Liver (tissue), 9 donors: ENCODE results near the gene C16orf89. TPM values are rescaled to one million over a fixed set of nuclear protein-coding genes. Genes with fewer than 3 reads are reported as not detected.

ENCODE experiments used
- DNase-seq: peaks from one replicate; pipeline ENCODE4 v3.0.0-alpha.2; 2017; ENCODE audit warnings: low spot score
- H3K27ac ChIP-seq, 2 donors: one replicate each; pipeline ENCODE4 v1.7.0; 2013; ENCODE audit warnings: inconsistent platforms in 2 of 2, low read length in 2 of 2, control low read depth in 1 of 2, low read depth in 1 of 2, mild to moderate bottlenecking in 1 of 2
- H3K27me3 ChIP-seq, 4 donors: one replicate each; pipeline versions ENCODE4 v1.6.1 to v1.7.0; 2013; ENCODE audit warnings: low read length in 3 of 4, inconsistent platforms in 1 of 4, mild to moderate bottlenecking in 1 of 4, moderate library complexity in 1 of 4; ENCODE audit not compliant: control insufficient read depth in 4 of 4, insufficient read depth in 4 of 4
- H3K36me3 ChIP-seq, 4 donors: one replicate each; pipeline versions ENCODE4 v1.6.1 to v1.7.0; 2013; ENCODE audit warnings: low read length in 3 of 4, mild to moderate bottlenecking in 3 of 4, low read depth in 1 of 4, moderate library complexity in 1 of 4; ENCODE audit not compliant: control insufficient read depth in 4 of 4, insufficient read depth in 3 of 4
- H3K4me1 ChIP-seq, 4 donors: one replicate each; pipeline versions ENCODE4 v1.6.1 to v1.7.0; 2013; ENCODE audit warnings: low read length in 3 of 4, mild to moderate bottlenecking in 3 of 4, moderate library complexity in 1 of 4; ENCODE audit not compliant: control insufficient read depth in 4 of 4, insufficient read depth in 4 of 4
- H3K4me3 ChIP-seq, 3 donors: one replicate each; pipeline versions ENCODE4 v1.6.1 to v1.7.0; 2013; ENCODE audit warnings: low read length in 3 of 3, control low read depth in 1 of 3, low read depth in 1 of 3, mild to moderate bottlenecking in 1 of 3
- H3K9ac ChIP-seq, 2 donors: one replicate each; pipeline ENCODE4 v1.7.0; 2013; ENCODE audit warnings: low read length in 2 of 2, mild to moderate bottlenecking in 2 of 2, moderate library complexity in 2 of 2, control low read depth in 1 of 2, low read depth in 1 of 2
- H3K9me3 ChIP-seq, 4 donors: one replicate each; pipeline versions ENCODE4 v1.6.1 to v1.7.0; 2013; ENCODE audit warnings: low read length in 3 of 4; ENCODE audit not compliant: control insufficient read depth in 4 of 4
- EGR1 ChIP-seq, 2 donors: IDR thresholded peaks; 2 replicates each; pipeline ENCODE4 v1.6.1; 2016 to 2018; ENCODE audit warnings: antibody characterized with exemption in 2 of 2, low read depth in 2 of 2
- FOXA1 ChIP-seq: IDR thresholded peaks from 2 replicates; pipeline ENCODE4 v1.6.1; 2016; ENCODE audit warnings: antibody characterized with exemption
- FOXA2 ChIP-seq: IDR thresholded peaks from 2 replicates; pipeline ENCODE4 v1.6.1; 2016; ENCODE audit warnings: antibody characterized with exemption
- GABPA ChIP-seq, 2 donors: IDR thresholded peaks in 1 of 2; conservative IDR thresholded peaks in 1 of 2; 2 replicates each; pipeline ENCODE4 v1.6.1; 2016; ENCODE audit warnings: antibody characterized with exemption in 2 of 2, mild to moderate bottlenecking in 1 of 2, moderate library complexity in 1 of 2
- HNF4A ChIP-seq, 2 donors: conservative IDR thresholded peaks; 2 replicates each; pipeline ENCODE4 v1.6.1; 2016; ENCODE audit warnings: antibody characterized with exemption in 2 of 2, mild to moderate bottlenecking in 2 of 2
- HNF4G ChIP-seq: IDR thresholded peaks from 2 replicates; pipeline ENCODE4 v1.6.1; 2016; ENCODE audit warnings: antibody characterized with exemption
- JUND ChIP-seq, 2 donors: IDR thresholded peaks; 2 replicates each; pipeline ENCODE4 v1.6.1; 2016; ENCODE audit warnings: antibody characterized with exemption in 2 of 2
- RAD21 ChIP-seq, 2 donors: IDR thresholded peaks; 2 replicates each; pipeline ENCODE4 v1.6.1; 2016; ENCODE audit warnings: antibody characterized with exemption in 2 of 2, mild to moderate bottlenecking in 2 of 2
- RXRA ChIP-seq, 2 donors: IDR thresholded peaks; 2 replicates each; pipeline ENCODE4 v1.6.1; 2017 to 2018; ENCODE audit warnings: antibody characterized with exemption in 2 of 2, mild to moderate bottlenecking in 1 of 2
- SP1 ChIP-seq: IDR thresholded peaks from 2 replicates; pipeline ENCODE4 v1.6.1; 2018; ENCODE audit warnings: antibody characterized with exemption, mild to moderate bottlenecking
- TAF1 ChIP-seq: conservative IDR thresholded peaks from 2 replicates; pipeline ENCODE4 v1.6.1; 2016; ENCODE audit warnings: antibody characterized with exemption, mild to moderate bottlenecking
- YY1 ChIP-seq: IDR thresholded peaks from 2 replicates; pipeline ENCODE4 v1.6.1; 2016; ENCODE audit warnings: antibody characterized with exemption, mild to moderate bottlenecking
- WGBS: extraction: QIAGEN DNeasy Blood & Tissue Kit; methylation state at CpG from one replicate; pipeline ENCODE4 v1.1.7; 2013; 5-methylcytosine and 5-hydroxymethylcytosine counted together
- polyA plus RNA-seq, 2 donors: library from polyadenylated mRNA; stranded (reverse) in 1 of 2; unstranded in 1 of 2; fragments of 200-250 nt in 1 of 2; fragments of >200 nt in 1 of 2; fragmentation: Nextera tagmentation in 1 of 2; extraction: Ambion mirVana in 1 of 2; gene quantifications; one replicate each; pipeline versions ENCODE4 v1.2.1 to v1.2.3, GENCODE V29; 2013 to 2015
- total RNA-seq, 2 donors: library from RNA; depleted of rRNA; stranded (reverse); fragments of >200 nt; gene quantifications; one replicate each; pipeline ENCODE4 v1.2.3, GENCODE V29; 2014
- TF ChIP-seq, protein P1 (sequence below): fragments of 150-350 bp; IDR thresholded peaks from 2 replicates; pipeline ENCODE4 v1.5.1; 2017; ENCODE audit warnings: improper control_type of control experiment, low read depth, low read length; ENCODE audit not compliant: missing input control
- TF ChIP-seq, protein P2 (sequence below): IDR thresholded peaks from 2 replicates; pipeline ENCODE4 v1.6.1; 2016; ENCODE audit warnings: antibody characterized with exemption, mild to moderate bottlenecking
- TF ChIP-seq, protein P3 (sequence below): IDR thresholded peaks from 2 replicates; pipeline ENCODE4 v1.6.1; 2016; ENCODE audit warnings: antibody characterized with exemption
- TF ChIP-seq, protein P4 (sequence below): IDR thresholded peaks from 2 replicates; pipeline ENCODE4 v1.6.1; 2016; ENCODE audit warnings: antibody characterized with exemption
- donor health status: healthy.
- donor health status: healthy.
- donor health status: healthy.
- donor health status: healthy.
- donor health status: healthy.

Gene C16orf89
- total and polyA plus RNA-seq, 4 donors, result 0.25 to 0.61 TPM; not detected in 2

DNA sequence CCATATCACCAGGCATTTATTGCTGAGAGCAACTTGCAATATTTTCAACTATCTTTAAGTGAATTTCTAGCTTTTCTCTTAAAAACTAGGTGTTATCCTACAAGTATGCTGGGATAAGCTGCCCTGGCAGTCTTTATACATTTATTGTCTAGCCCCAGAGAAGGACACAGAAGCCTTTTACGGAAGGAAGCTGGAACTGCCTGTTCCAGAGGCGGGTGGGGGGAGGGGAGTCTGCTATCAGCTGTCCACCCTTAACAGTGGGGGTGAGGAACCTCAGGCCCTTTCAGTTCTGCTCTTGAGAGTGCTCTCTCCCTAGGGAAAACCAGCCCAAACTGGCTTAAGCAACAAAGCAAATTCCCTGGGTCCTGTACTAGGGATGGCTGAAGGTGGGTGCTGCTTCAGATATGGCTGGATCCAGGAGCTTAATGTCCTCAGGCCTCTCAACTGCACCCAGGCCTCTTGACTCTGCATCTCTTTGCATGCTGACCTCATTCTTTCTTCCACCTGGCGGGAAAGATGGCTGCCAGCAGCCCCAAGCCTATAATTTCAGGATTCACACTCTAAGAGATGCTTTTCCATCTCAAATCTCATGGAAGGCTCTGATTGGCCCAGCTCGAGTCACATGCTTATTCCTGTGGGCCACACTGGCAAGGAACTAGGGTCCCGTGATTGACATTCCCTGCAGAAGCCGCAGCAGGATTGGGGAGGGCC is 48.6 kb downstream of the C16orf89 start:
- TF ChIP-seq JUND (IDR thresholded peaks at IDR 0.05) (no peak), FOXA2 (no peak), YY1 (no peak), SP1 (no peak), HNF4G (no peak), RAD21 (IDR thresholded peaks at IDR 0.05) (no peak)
- TF ChIP-seq, protein P1, sequence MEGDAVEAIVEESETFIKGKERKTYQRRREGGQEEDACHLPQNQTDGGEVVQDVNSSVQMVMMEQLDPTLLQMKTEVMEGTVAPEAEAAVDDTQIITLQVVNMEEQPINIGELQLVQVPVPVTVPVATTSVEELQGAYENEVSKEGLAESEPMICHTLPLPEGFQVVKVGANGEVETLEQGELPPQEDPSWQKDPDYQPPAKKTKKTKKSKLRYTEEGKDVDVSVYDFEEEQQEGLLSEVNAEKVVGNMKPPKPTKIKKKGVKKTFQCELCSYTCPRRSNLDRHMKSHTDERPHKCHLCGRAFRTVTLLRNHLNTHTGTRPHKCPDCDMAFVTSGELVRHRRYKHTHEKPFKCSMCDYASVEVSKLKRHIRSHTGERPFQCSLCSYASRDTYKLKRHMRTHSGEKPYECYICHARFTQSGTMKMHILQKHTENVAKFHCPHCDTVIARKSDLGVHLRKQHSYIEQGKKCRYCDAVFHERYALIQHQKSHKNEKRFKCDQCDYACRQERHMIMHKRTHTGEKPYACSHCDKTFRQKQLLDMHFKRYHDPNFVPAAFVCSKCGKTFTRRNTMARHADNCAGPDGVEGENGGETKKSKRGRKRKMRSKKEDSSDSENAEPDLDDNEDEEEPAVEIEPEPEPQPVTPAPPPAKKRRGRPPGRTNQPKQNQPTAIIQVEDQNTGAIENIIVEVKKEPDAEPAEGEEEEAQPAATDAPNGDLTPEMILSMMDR, result no peak
- TF ChIP-seq, protein P2, sequence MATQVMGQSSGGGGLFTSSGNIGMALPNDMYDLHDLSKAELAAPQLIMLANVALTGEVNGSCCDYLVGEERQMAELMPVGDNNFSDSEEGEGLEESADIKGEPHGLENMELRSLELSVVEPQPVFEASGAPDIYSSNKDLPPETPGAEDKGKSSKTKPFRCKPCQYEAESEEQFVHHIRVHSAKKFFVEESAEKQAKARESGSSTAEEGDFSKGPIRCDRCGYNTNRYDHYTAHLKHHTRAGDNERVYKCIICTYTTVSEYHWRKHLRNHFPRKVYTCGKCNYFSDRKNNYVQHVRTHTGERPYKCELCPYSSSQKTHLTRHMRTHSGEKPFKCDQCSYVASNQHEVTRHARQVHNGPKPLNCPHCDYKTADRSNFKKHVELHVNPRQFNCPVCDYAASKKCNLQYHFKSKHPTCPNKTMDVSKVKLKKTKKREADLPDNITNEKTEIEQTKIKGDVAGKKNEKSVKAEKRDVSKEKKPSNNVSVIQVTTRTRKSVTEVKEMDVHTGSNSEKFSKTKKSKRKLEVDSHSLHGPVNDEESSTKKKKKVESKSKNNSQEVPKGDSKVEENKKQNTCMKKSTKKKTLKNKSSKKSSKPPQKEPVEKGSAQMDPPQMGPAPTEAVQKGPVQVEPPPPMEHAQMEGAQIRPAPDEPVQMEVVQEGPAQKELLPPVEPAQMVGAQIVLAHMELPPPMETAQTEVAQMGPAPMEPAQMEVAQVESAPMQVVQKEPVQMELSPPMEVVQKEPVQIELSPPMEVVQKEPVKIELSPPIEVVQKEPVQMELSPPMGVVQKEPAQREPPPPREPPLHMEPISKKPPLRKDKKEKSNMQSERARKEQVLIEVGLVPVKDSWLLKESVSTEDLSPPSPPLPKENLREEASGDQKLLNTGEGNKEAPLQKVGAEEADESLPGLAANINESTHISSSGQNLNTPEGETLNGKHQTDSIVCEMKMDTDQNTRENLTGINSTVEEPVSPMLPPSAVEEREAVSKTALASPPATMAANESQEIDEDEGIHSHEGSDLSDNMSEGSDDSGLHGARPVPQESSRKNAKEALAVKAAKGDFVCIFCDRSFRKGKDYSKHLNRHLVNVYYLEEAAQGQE, result no peak
- TF ChIP-seq, protein P3, sequence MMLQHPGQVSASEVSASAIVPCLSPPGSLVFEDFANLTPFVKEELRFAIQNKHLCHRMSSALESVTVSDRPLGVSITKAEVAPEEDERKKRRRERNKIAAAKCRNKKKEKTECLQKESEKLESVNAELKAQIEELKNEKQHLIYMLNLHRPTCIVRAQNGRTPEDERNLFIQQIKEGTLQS, result no peak
- TF ChIP-seq, protein P4, sequence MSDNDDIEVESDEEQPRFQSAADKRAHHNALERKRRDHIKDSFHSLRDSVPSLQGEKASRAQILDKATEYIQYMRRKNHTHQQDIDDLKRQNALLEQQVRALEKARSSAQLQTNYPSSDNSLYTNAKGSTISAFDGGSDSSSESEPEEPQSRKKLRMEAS, result no peak
- WGBS, result 70% methylated on average over 6 of the region's 6 CpGs

DNA sequence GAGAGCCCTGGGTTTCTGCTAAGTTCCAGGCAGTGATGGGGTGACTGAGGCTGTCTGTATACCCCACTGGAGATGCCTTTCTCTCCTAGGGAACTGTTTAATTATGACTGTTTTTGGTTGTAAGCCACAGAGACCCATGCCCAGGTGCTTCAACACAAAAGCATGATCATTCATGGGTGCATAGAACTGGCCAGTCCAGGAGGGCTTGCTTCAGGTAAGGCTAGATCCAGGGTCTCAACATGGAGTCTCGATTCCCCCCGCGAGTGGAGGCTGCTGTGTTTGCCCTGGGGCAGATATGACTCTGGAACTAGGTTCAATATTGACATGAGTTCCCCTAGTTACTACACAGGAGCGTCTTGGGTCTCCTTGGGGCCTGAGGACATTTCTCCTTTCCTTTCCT is 49.9 kb downstream of the C16orf89 start:
- Histone ChIP-seq H3K9ac (no peak overlapping the region), H3K27ac (no peak overlapping the region), H3K4me1 (no peaks in the 10 kb centered on the region), H3K27me3 (no peaks in the 10 kb centered on the region), H3K36me3 (no peaks in the 10 kb centered on the region), H3K9me3 (no peaks in the 10 kb centered on the region), H3K4me3 (no peak overlapping the region)
- DNase-seq, result no peak
- WGBS, result 82% methylated on average over 4 of the region's 4 CpGs
- TF ChIP-seq JUND (IDR thresholded peaks at IDR 0.05), result no peak
- TF ChIP-seq TAF1, result no peak
- TF ChIP-seq, protein P2, result no peak
- no peak for TF ChIP-seq RAD21 (IDR thresholded peaks at IDR 0.05)
- TF ChIP-seq GABPA (IDR thresholded peaks at IDR 0.05 in 1 of 2, conservative IDR thresholded peaks at IDR 0.05 in 1 of 2), result no peak
- TF ChIP-seq YY1, result no peak
- no peak for TF ChIP-seq FOXA1
- TF ChIP-seq, protein P1, result no peak
- no peak for TF ChIP-seq SP1
- TF ChIP-seq EGR1 (IDR thresholded peaks at IDR 0.05; ENCODE audit: low read depth in 2 of 2), result no peak
- no peak for TF ChIP-seq HNF4A (conservative IDR thresholded peaks at IDR 0.05)
- no peak for TF ChIP-seq RXRA (IDR thresholded peaks at IDR 0.05)
- TF ChIP-seq, protein P4, result no peak

More for the DNA sequence above, 48.6 kb downstream of the C16orf89 start:
- Histone ChIP-seq H3K4me1 (no peaks in the 10 kb centered on the region), H3K36me3 (no peaks in the 10 kb centered on the region), H3K4me3 (no peak overlapping the region), H3K9ac (no peak overlapping the region), H3K9me3 (no peaks in the 10 kb centered on the region), H3K27me3 (no peaks in the 10 kb centered on the region), H3K27ac (no peak overlapping the region)
- DNase-seq, result no peak
